Stimulated activated CD8-positive, alpha-beta memory T cell treated with anti-CD3 and anti-CD28 coated beads, Interleukin-4, amount 100 ng/mL, for 24 hours (primary cell): ENCODE measurements around the gene MT1H.
"Not testable (repeated sequence)": the region's sequence is repeated elsewhere in the genome, so short reads cannot be mapped to it uniquely, and the experiment has no call there.

Source experiments
- DNase-seq: peaks from one replicate; pipeline ENCODE4 v3.0.0-alpha.2; 2020; ENCODE audit warnings: low read depth

MT1H gene

DNA sequence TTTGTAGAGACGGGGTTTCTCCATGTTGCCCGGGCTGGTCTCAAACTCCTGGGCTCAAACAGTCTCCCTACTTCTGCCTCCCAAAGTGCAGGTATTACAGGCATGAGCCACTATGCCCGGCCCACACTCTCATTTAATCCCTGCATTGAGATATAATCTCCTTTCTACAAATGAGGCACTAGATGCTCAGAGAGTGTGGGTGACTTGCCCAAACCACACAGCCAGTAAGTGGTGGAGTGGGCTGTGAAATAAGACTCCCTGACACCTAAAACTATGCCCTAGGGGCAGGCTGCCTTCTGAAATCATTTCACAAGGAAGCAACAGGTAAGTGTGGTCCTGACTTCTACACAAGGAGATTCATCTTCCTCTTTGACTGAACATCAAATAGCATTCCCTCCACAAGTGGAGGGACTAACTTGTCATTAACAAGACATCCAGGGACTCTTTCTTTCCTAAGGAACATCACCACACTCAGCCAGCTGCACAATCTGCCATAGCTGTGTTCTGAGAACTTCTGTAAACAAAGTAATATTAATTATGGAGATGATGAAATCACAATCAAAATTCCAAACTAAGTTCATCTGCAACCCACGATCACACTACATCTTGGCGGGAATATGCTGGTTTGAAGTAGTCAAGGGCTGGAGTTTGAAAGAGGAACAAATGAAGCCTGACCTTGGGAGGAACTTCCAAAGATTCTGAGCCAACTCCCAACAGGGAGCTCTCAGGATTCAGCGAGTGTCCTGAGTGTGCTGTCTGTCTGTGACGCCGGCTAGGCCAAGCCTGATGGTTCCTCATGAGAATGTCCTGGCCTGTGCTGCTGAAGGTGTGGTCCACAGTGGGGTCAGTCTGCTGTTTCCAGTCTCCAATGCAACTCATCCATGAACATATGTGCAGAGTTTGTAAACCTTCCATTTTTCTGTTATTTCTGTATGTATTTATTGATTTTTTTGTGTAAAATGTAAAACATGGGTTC, 4.0 kb upstream of the MT1H start:
- not testable (repeated sequence) for DNase-seq

- peak; percentile 42 for DNase-seq
Observed at GRCh38 chr16:56667581-56668571, 1.7 kb upstream of the MT1H start, which contains the start of gene MT1G. TSS of gene MT1G (minus strand) at chr16:56668065. CDS start at chr16:56667993, 72 bp downstream.

GRCh38 chr16:56669840-56670619, 416 bp downstream of the MT1H start:
- no peak for DNase-seq

GRCh38 chr16:56670620-56670934, 963 bp downstream of the MT1H start:
- no peak for DNase-seq

DNA sequence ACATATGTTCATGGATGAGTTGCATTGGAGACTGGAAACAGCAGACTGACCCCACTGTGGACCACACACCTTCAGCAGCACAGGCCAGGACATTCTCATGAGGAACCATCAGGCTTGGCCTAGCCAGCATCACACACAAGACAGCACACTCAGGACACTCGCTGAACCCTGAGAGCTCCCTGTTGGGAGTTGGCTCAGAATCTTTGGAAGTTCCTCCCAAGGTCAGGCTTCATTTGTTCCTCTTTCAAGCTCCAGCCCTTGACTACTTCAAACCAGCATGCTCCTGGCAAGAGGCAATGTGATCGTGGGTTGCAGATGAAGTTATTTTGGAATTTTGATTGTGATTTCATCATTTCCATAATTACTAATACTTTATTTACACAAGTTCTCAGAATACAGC, 2.1 kb downstream of the MT1H start:
- not testable (repeated sequence) for DNase-seq

GRCh38 chr16:56672171-56672570, 2.6 kb downstream of the MT1H start:
- DNase-seq = not testable (repeated sequence)

GRCh38 chr16:56672761-56673536, 3.3 kb downstream of the MT1H start:
- DNase-seq = no peak

- no peak for DNase-seq
Observed at GRCh38 chr16:56673921-56674320, 4.3 kb downstream of the MT1H start.

DNA sequence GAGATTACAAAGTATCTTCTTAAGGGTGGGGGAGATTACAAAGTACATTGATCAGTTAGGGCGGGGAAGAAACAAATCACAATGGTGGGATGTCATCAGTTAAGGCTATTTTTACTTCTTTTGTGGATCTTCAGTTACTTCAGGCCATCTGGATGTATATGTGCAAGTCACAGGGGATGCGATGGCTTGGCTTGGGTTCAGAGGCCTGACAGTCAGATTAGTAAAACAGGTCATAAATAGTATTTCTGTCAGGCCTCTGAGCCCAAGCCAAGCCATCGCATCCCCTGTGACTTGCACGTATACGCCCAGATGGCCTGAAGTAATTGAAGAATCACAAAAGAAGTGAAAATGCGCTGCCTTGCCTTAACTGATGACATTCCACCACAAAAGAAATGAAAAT, 5.0 kb downstream of the MT1H start:
- not testable (repeated sequence) for DNase-seq

DNA sequence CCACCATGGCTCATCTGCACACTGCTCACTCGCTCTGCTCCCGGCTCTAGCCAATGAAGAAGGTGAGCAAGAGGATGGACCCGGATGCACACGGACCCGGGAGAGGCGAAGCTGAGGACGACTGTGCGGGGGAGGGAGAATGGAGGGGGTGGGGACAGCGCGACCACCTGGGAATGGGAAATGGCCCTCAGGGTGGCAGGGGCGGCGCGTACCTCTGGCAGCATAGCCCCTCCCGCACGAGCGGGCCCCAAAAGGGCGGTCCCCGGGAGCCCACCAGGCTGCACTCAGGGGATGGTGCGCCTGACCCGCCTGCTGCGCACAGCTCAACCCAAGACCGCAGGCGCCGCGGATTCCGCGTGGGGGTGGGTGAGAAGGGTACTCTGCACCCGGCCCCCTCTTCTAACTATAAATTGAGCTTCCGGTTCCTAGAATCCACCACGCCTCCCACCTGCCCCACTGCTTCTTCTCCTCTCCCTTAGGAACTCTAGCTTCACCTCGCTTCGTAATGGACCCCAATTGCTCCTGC, 6.1 kb downstream of the MT1H start:
- peak; percentile 60 for DNase-seq

DNA sequence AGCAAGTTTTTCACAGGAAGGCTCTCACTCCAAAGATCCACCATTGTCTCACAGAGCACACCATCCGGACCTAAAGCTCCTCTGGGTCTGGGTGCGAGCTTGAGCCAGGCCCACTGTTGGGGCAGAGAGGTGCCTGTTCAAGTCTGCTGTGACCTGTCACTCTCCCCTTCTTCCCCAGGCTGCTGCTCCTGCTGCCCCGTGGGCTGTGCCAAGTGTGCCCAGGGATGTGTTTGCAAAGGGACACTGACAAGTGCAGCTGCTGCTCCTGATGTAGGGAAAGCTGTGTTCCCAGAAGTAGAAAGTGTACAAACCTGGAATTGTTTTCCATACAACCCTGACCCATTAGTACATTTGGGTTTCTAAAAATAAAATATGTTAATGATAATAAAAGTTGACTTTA, 7.9 kb downstream of the MT1H start:
- no peak for DNase-seq

DNA sequence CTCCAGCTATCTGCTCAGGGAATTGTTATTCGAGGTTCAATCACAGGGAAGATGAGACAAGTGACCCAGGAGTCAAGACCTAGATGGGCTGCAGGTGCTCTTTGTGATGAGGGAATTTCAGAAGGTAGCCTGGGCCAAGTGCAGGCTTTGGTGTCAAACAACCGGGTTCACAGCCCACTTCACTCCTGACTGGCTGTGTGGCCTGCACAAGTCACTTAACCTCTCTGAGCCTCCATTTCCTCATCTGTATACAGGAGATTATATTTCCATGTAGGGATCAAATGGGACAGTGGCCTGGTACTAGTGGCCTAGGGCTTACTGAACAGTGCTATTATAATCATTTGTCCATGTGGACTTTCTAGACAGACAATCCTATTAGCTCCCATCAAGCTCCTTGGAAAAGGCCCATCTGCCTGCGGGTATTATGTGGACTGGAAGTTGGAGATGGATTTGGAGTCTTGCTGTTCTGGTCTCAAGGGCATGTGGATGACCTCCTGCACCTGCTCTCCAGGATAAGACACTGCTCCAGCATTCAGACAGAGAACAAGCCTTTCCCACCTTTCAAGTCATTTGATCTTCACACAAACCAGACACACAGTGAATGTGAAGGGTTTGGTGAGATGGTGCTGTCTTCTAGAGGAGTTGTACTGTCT, 9.6 kb downstream of the MT1H start:
- no peak for DNase-seq

- no peak for DNase-seq
Observed at GRCh38 chr16:56679818-56680217, 10.2 kb downstream of the MT1H start.

- peak; percentile 85 for DNase-seq
Observed at GRCh38 chr16:56681939-56682702, 12.5 kb downstream of the MT1H start, which contains the start of gene MT1X. TSS of gene MT1X (plus strand) at chr16:56682470. CDS start at chr16:56682541, 71 bp downstream.

- no peak for DNase-seq
Observed at GRCh38 chr16:56682703-56683397, 13.2 kb downstream of the MT1H start.

DNA sequence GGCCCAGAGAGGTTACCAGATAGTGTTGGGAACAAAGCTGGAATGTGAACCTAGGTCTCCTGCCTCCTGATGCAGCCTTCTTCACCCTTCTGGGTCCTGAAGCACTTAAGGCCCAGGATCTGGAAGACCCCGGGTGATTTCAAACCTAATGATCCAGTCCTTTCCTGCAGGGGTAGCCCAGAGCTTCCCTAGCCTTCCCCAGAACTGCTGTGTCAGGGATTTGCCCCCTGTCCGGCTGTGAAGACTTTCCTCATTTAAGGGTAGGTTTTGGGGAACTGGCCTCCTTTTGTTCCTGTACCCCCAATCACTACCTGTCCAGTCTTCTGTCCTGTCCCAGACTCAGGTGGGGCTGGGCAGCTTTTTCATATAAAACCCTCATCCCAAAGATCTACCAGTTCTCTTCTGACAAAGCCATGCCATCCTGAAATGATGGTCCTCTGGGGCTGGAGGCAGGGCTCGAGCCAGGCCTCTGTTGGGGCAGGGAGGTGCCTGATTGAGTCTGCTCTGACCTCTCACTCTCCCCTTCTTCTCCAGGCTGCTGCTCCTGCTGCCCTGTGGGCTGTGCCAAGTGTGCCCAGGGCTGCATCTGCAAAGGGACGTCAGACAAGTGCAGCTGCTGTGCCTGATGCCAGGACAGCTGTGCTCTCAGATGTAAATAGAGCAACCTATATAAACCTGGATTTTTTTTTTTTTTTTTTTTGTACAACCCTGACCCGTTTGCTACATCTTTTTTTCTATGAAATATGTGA, 14.0 kb downstream of the MT1H start:
- DNase-seq = no peak

- no peak for DNase-seq
Observed at GRCh38 chr16:56684256-56684925, 14.8 kb downstream of the MT1H start.
